HCT116 (cell line): Measurements from ENCODE around the gene IRF9.

ENCODE experiments used
- MAX ChIP-seq: IDR thresholded peaks from 2 replicates; pipeline ENCODE4 v1.6.1; 2012
- POLR2A ChIP-seq: IDR thresholded peaks from 2 replicates; pipeline ENCODE4 v1.7.0; 2011; ENCODE audit warnings: borderline replicate concordance; ENCODE audit not compliant: insufficient read depth, insufficient read length; ENCODE audit errors: extremely low read depth

- TF ChIP-seq MAX (no peak), POLR2A (no peak)
Observed at GRCh38 chr14:24165785-24166184, 4.7 kb downstream of the IRF9 start.
